Epithelial cell of esophagus (primary cell): Measurements from ENCODE around the gene EXD2.

ENCODE experiments used
- DNase-seq: peaks from one replicate; pipeline ENCODE4 v3.0.0; 2010; ENCODE audit warnings: low read depth
- H3K4me3 ChIP-seq: 2 replicates; pipeline ENCODE4 v1.5.1; 2011; ENCODE audit warnings: mild to moderate bottlenecking, low read length, control low read depth
- TF ChIP-seq, protein P1 (sequence below): IDR thresholded peaks from 2 replicates; pipeline ENCODE4 v1.5.1; 2011; ENCODE audit warnings: low read depth, mild to moderate bottlenecking, low read length, control low read depth, inconsistent platforms; ENCODE audit not compliant: insufficient read depth; ENCODE audit errors: missing control alignments

EXD2 gene

DNA sequence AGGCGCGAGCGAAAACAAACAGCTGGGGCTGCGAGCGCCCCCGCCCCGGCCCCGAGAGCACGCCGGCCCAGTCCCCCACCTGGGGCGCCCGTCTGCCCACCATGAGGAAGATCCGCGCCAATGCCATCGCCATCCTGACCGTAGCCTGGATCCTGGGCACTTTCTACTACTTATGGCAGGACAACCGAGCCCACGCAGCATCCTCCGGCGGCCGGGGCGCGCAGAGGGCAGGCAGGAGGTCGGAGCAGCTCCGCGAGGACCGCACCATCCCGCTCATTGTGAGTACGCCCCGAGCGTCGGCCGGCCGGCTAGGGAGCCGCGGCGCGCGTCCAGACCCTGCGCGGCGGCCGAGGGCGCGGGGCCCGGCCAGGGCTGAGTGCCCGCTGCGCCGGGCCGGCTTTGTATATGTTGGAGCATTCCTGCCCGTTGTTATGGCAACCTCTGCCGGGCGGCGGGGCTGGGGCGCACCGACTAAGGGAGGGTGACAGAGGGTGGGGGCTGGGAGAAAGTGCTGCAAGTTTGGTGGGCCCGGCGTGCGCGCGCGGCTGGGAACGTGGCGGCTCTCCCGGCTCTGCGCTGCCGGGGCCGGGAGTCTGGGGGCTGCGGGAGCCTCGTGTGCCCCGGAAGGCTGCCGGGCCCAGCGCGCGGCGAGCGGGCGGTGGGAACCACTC lies 69.0 kb downstream of the EXD2 start:
- H3K4me3 ChIP-seq, result peak overlapping the region; percentile 31
- TF ChIP-seq, protein P1, sequence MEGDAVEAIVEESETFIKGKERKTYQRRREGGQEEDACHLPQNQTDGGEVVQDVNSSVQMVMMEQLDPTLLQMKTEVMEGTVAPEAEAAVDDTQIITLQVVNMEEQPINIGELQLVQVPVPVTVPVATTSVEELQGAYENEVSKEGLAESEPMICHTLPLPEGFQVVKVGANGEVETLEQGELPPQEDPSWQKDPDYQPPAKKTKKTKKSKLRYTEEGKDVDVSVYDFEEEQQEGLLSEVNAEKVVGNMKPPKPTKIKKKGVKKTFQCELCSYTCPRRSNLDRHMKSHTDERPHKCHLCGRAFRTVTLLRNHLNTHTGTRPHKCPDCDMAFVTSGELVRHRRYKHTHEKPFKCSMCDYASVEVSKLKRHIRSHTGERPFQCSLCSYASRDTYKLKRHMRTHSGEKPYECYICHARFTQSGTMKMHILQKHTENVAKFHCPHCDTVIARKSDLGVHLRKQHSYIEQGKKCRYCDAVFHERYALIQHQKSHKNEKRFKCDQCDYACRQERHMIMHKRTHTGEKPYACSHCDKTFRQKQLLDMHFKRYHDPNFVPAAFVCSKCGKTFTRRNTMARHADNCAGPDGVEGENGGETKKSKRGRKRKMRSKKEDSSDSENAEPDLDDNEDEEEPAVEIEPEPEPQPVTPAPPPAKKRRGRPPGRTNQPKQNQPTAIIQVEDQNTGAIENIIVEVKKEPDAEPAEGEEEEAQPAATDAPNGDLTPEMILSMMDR, result no peak
- DNase-seq, result no peak

DNA sequence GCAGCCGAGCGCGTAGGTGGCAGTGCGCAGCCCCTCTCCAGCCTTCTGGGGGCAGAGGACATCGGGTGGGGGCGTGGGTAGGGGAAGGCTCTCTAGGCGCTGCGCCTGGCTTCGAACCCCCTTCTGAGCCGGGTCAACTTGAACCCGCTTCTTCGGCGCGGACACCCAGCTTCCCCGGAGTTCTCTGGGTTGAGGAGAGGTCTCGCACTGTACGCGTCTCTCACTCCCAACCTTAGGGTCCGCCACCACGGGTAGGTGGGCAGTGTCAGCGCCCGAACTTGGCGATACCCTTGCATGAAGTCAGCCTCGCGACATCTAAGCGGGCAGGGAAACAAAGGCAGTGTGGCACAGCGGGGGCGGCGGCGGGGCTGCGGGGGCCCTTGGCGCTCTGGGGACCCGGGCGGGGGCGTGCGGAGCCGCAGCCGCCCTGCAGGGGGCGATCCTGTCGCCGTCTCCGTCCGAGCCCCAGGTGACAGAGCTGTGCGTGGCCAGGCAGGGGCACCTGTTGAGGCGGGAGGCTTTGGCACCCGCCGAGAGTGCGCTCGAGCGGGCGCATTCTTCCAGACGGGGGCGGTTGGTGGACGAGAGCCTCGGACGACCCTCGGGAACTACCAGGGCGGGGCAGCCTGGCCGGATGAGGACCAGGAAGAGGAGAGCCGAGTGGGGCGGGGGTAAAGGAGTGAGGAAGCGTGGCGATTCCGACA lies 69.7 kb downstream of the EXD2 start:
- H3K4me3 ChIP-seq, result no peak overlapping the region
- peak; percentile 27 for DNase-seq
- TF ChIP-seq, protein P1, result peak; percentile 44

DNA sequence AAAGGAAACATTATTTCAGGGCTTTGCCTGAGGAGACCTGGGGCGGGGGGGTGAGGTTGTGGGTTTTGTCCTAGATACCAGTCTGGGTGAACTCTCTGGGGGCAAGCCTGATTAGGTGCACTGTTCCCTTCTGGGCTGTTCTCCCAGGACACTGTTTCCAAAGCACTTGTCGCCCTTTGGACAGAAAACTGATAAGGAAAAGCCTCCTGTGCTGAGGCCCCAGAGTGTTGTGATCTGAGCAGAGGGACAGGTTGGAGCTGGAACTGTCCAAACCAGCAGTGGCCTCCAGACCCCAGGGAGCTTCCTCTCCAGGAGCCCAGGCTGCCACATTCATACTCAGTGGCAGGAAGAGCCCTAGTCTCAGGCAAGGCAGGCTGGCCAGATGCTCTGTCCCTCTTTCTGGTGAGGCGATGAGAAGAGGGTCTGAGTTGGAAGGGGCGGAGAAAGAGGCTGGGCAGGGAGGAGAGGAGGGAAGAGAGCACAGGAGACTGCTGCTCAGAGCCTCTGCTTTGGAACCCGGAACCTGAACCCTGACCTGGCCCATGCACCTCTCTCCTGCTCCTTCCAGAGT lies 70.5 kb downstream of the EXD2 start:
- H3K4me3 ChIP-seq, result no peak overlapping the region
- TF ChIP-seq, protein P1, result no peak
- no peak for DNase-seq

DNA sequence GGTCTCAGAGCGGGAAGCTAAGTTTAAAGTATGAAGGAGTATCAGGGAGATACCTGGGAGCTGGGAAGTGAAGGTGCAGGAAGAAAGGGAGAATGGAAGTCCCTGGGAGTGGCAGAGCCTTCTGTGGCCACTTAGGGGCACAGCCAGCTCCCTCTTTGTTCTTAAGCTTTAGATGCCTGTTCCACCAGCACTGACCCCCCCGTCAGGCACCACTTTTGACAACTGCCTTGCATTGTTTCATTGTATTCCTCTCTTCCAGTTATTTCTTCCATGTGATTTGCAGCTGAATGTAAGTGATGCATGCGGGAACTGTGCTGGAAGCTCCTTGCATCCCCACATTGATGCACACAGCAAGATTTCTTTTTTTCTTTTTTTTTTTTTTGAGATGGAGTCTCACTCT lies 71.2 kb downstream of the EXD2 start:
- no peak overlapping the region for H3K4me3 ChIP-seq
- DNase-seq, result no peak
- TF ChIP-seq, protein P1, result no peak

DNA sequence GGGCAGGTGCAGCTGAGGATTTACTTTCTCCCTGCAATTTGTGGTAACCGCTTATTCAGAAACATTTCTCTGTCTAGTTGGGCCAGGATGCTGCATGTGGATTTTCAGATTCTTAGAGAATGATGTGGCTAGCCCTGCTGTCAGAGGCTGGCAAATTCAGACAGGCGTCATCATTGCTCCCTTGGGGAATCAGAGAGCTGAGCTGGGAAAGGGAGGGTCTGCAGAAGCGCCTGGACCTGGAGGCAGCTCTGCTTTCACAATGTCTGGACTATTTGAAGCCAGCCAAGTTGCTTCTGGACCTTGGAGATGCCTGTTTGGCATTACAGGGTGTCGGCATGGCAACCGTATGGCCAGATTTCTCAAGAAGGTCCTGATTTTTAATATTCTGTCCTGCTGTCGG lies 72.1 kb downstream of the EXD2 start:
- H3K4me3 ChIP-seq, result no peak overlapping the region
- DNase-seq, result peak; percentile 73
- TF ChIP-seq, protein P1, result no peak

DNA sequence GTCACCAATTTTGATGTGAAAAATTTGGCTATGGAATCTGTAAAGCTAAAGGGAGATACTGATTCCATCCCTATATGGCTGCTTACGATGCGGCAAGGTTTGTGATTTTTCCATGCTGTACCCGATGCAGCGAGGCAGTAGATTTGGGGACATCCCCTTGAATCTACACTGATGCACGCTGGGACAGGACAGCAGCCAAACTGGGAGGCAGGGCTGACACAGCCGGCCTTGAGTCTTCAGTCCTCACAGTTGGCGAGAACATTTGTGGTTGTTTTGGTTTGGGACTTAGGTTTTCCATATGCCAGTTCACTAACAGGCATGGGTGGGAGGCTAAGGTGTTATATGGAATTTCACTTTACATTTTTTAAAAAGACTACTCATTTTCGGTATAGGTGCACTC lies 72.5 kb downstream of the EXD2 start:
- DNase-seq, result no peak
- no peak overlapping the region for H3K4me3 ChIP-seq
- TF ChIP-seq, protein P1, result no peak
